COLO668 (cell line): ENCODE measurements around the gene PRR23B.

Experiments used
- DNase-seq: peaks from one replicate; lab custom pipeline; 2025; ENCODE audit not compliant: unreplicated experiment; lab: John Stamatoyannopoulos, UW

The PRR23B gene

DNA sequence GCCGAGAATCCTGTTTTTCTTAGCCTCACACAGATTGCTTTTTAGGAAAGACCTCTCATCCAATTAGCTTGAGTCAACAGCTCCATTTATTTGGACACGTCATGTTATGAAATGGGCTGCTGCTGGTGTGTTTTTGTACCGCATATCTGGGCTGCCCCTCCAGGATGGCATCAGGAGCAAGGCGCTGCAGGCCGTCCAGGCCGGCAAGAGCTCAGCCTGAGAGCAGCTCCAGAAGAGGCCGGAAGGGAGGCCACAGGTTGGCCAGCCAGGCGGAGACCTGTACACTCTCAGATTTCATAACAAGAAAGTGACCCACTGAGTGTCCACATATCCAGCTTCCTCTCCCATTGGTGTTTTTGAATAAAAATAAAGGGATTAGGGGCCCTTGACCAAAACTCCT lies 45.4 kb downstream of the PRR23B start:
- DNase-seq: no peak

DNA sequence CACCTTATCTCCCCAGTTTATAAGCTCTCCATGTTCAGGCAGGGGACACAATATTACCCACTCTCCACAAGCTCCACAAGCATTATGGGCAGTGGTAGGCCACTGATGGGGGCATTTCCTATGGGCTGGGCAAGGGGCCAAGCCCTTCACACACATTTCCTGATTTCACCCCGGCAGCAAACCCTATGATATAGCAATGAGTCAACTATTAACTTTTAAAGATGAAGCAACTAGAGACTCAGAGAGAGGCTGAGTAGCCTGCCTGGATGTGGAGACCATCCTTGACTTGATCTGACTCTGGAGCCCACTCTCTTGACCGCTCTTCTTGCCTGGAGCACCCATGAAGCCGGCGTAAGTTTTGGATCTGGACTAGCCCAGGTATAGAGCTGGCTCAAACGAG lies 46.3 kb downstream of the PRR23B start:
- DNase-seq: no peak

DNA sequence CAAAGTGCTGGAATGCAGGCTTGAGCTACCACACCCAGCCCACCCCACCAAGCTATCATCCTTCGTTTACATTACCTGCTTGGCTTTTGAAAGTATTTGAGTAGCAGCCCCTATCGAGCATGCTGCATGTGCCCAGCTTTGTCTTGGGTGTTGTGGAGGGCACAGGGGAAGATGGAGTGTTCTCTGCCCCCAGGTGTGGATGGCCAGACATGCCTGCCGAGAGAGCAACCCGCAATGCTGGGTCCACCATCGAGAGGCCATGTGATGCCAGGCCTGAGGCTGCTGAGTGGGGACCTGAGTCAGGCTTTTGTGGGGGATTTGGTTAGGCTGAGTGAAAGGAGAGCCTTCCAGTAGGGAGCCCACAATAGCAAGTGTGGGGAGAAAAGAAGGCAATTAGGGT lies 47.8 kb downstream of the PRR23B start:
- no peak for DNase-seq

DNA sequence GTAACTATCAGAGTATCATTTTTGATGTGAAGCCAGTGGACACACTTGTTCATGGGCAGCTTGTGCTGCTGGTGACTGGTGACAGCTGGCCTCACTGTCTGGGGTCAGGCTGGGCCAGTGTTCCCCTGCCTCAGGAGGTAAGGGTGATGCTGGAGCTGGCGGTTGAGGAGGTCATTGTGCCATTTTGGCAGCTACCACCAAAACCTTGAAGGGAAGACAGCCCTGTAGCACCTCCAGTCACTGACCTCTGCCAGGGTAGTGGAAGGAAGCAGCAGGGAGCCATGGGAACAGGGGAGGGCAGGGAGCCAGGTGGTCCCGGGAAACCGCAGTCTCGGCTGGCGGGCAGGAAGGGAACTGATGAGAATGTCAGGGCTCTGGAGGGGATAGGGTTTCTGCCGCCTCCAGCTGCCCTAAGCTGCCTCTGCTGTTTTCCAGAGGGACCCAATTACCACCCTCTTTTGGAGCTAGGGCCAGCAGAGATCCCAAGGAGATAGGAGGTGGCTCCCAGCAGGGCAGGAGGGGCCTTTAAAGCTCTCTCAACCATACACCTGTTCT lies 48.9 kb downstream of the PRR23B start:
- no peak for DNase-seq
